Mammary epithelial cell (primary cell): ENCODE results near the gene MAP3K5.

ENCODE experiments used
- CTCF ChIP-seq, 2 donors: IDR thresholded peaks in 1 of 2; conservative IDR thresholded peaks in 1 of 2; 2 replicates each; pipeline ENCODE4 v1.5.1; 2011 to 2012; ENCODE audit warnings: inconsistent platforms in 2 of 2, low read length in 2 of 2, mild to moderate bottlenecking in 2 of 2, control low read depth in 1 of 2, low read depth in 1 of 2; ENCODE audit not compliant: insufficient read depth in 1 of 2; ENCODE audit errors: extremely low read depth in 1 of 2
- EZH2 ChIP-seq: IDR thresholded peaks from 2 replicates; pipeline ENCODE4 v1.6.1; 2012; ENCODE audit warnings: low read length, inconsistent platforms, borderline replicate concordance

- TF ChIP-seq CTCF (conservative IDR thresholded peaks at IDR 0.05 in 1 of 2, IDR thresholded peaks at IDR 0.05 in 1 of 2; ENCODE audit: extremely low read depth in 1 of 2, insufficient read depth in 1 of 2, low read depth in 1 of 2, low read length in 2 of 2) = no peak
- no peak for TF ChIP-seq EZH2
These were observed 152.6 kb downstream of the MAP3K5 start for GRCh38 chr6:136639702-136640101.
